ENCODE data around the gene KIF3A.

KIF3A gene

DNA sequence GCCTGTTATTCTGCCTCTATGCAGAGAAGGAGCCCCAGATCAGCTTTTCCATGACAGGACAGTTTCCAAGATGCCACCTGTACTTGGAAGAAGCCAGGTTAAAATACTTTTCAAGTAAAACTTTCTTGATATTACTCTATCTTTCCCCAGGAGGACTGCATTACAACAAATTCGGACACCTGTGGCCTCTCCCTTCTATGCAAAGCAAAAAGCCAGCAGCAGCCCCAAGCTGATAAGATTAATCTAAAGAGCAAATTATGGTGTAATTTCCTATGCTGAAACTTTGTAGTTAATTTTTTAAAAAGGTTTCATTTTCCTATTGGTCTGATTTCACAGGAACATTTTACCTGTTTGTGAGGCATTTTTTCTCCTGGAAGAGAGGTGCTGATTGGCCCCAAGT is 63.9 kb downstream of the KIF3A start:
- no peak overlapping the region for H3K4me3 ChIP-seq (ENCODE audit: low read length)
- H3K4me1 ChIP-seq (ENCODE audit: insufficient read depth, low read length), result no peaks in the 10 kb centered on the region
- H2AFZ ChIP-seq (ENCODE audit: low read depth, low read length), result no peak overlapping the region
- H3K36me3 ChIP-seq (ENCODE audit: insufficient read depth, low read length), result no peaks in the 10 kb centered on the region
- no peaks in the 10 kb centered on the region for H3K9me3 ChIP-seq (ENCODE audit: low read length)
- H3K27me3 ChIP-seq (ENCODE audit: insufficient read depth, low read length), result peaks cover 9% of the 10 kb centered on the region

GRCh38 chr5:132671000-132671399 is 66.3 kb downstream of the KIF3A start:
- H3K36me3 ChIP-seq (ENCODE audit: insufficient read depth, low read length), result no peaks in the 10 kb centered on the region
- no peaks in the 10 kb centered on the region for H3K9me3 ChIP-seq (ENCODE audit: low read length)
- no peaks in the 10 kb centered on the region for H3K4me1 ChIP-seq (ENCODE audit: insufficient read depth, low read length)
- H3K27me3 ChIP-seq (ENCODE audit: insufficient read depth, low read length), result peaks cover 12% of the 10 kb centered on the region
- no peak overlapping the region for H3K4me3 ChIP-seq (ENCODE audit: low read length)
- H2AFZ ChIP-seq (ENCODE audit: low read depth, low read length), result no peak overlapping the region

DNA sequence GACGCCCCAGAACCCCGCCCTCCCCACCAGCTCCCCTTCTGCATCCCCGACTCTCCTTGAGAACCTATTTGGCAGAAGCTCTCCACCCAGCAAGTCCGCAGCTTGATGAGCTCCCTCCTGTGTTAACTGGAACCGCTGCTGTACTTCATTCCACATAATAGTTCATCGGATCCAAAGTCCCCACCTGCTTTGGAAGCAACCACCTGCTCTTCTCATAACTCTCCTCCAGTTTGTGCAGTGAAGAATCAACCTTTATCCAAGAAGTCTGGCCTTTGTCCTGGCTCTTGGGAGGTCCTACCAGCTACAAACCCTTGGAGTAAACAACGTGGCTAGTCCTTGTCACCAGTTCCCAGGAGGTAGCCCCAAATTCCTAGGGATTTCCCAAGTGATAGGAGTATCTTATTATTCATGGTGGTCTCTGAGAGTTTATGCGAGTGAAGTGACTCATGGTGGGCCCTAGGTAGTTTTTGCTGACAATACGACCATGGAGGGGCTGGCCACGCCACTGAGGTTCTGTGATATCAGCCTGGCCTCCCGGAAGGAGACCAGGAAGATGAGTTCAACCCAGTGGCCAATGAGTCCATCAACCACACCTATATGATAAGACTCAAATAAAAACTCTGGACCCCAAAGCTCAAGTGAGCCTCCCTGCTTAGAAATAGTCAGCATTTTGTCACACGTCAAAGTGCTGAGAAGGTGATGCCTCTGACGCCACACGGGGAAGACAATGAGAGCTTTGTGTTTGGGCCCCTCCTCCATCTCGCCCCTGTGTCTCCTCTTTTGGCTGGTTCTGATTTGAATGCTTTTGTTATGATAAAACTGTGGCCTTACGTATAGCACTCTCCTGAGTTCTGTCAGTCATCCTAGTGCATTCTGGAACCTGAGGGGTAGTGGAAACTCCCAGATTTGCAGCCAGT is 67.1 kb downstream of the KIF3A start:
- Histone ChIP-seq H3K27me3 (ENCODE audit: insufficient read depth, low read length) (peaks cover 12% of the 10 kb centered on the region), H3K4me1 (ENCODE audit: insufficient read depth, low read length) (no peaks in the 10 kb centered on the region), H3K36me3 (ENCODE audit: insufficient read depth, low read length) (no peaks in the 10 kb centered on the region), H3K4me3 (ENCODE audit: low read length) (no peak overlapping the region), H3K9me3 (ENCODE audit: low read length) (no peaks in the 10 kb centered on the region), H2AFZ (ENCODE audit: low read depth, low read length) (no peak overlapping the region)

GRCh38 chr5:132669455-132669820 is 67.9 kb downstream of the KIF3A start:
- Histone ChIP-seq H2AFZ (ENCODE audit: low read depth, low read length) (no peak overlapping the region), H3K36me3 (ENCODE audit: insufficient read depth, low read length) (no peaks in the 10 kb centered on the region), H3K4me1 (ENCODE audit: insufficient read depth, low read length) (no peaks in the 10 kb centered on the region), H3K9me3 (ENCODE audit: low read length) (no peaks in the 10 kb centered on the region), H3K27me3 (ENCODE audit: insufficient read depth, low read length) (peaks cover 12% of the 10 kb centered on the region), H3K4me3 (ENCODE audit: low read length) (no peak overlapping the region)

DNA sequence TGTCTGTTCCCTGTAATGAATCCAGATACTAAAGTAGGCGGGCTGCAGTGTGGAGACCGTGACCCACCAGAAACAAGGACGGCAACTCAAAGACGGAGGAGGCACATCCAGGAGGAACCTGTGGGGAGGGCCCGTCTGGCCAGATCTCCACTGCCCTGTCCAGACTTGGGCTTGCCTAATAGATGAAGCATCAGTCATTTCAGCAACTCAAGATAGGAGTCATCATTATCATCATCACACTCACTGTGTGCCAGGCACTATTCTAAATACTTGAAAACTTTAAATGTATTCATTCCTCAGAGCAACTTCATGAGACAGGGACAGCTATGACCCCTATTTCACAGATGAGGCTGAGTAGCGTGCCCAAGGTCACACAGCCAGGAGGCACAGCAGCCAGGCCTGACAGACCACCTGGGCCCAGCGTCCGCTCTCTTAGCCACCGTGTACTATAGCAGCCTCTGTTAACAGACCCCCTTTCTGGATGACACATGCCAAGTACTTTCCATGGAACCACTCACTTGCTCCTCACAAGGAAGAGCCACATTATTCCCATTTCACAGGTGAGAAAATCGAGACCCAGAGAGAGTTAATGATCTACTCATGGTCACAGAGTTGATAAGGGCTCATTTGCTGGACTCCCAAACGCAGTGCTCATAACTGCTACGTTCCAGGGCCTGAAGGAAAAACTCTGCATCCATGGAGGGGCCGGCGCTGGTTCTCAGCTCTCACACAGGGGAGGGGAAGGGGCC is 68.5 kb downstream of the KIF3A start:
- peaks cover 7% of the 10 kb centered on the region for H3K27me3 ChIP-seq (ENCODE audit: insufficient read depth, low read length)
- H3K36me3 ChIP-seq (ENCODE audit: insufficient read depth, low read length), result no peaks in the 10 kb centered on the region
- no peak overlapping the region for H3K4me3 ChIP-seq (ENCODE audit: low read length)
- H3K4me1 ChIP-seq (ENCODE audit: insufficient read depth, low read length), result peaks cover 5% of the 10 kb centered on the region
- no peaks in the 10 kb centered on the region for H3K9me3 ChIP-seq (ENCODE audit: low read length)
- no peak overlapping the region for H2AFZ ChIP-seq (ENCODE audit: low read depth, low read length)

GRCh38 chr5:132667761-132668705 is 69.3 kb downstream of the KIF3A start:
- no peaks in the 10 kb centered on the region for H3K36me3 ChIP-seq (ENCODE audit: insufficient read depth, low read length)
- H3K9me3 ChIP-seq (ENCODE audit: low read length), result no peaks in the 10 kb centered on the region
- H2AFZ ChIP-seq (ENCODE audit: low read depth, low read length), result no peak overlapping the region
- no peak overlapping the region for H3K4me3 ChIP-seq (ENCODE audit: low read length)
- peaks cover 12% of the 10 kb centered on the region for H3K4me1 ChIP-seq (ENCODE audit: insufficient read depth, low read length)
- peaks cover 6% of the 10 kb centered on the region for H3K27me3 ChIP-seq (ENCODE audit: insufficient read depth, low read length)

GRCh38 chr5:132667309-132667708 is 70.0 kb downstream of the KIF3A start:
- no peaks in the 10 kb centered on the region for H3K36me3 ChIP-seq (ENCODE audit: insufficient read depth, low read length)
- no peak overlapping the region for H3K4me3 ChIP-seq (ENCODE audit: low read length)
- H3K9me3 ChIP-seq (ENCODE audit: low read length), result no peaks in the 10 kb centered on the region
- no peak overlapping the region for H2AFZ ChIP-seq (ENCODE audit: low read depth, low read length)
- H3K27me3 ChIP-seq (ENCODE audit: insufficient read depth, low read length), result peaks cover 6% of the 10 kb centered on the region
- H3K4me1 ChIP-seq (ENCODE audit: insufficient read depth, low read length), result peaks cover 12% of the 10 kb centered on the region

DNA sequence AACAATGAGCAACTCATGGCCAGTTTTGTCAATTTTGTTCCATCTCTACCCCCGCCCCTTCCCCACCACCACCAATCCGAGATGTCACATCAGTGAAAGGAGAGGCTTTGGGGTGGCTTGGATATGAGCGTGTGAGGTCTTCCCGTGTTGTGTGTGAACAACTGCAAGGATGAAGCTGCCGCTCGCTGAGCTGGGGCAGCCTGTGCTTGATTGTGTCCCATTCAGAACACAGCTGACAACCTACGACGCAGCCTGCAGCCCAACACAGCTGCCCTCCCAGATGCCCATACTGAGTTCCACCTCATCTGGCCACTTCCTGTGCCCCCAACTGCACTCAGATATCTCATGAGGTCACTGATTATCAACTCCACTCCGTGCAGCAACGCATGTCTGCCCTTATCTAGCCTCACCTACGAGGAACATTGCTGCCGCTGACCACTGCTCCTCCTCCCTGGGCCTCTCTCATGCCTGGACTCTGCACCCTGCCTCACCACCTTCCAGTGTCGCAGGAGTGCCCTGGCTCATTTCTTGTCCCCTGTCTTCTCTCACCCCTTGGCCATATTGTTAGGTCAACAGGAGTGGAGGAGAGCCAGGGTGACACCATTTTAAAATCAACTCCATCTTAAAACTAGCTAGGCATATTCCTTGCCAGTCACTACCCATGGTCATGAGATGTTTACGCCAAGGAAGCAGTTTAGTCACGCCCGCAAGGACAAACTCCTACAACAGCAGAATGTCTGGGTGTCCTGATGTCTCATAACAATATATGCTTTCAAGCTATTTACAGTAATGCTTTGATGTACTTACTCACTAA is 70.8 kb downstream of the KIF3A start:
- peaks cover 6% of the 10 kb centered on the region for H3K27me3 ChIP-seq (ENCODE audit: insufficient read depth, low read length)
- no peaks in the 10 kb centered on the region for H3K9me3 ChIP-seq (ENCODE audit: low read length)
- no peaks in the 10 kb centered on the region for H3K36me3 ChIP-seq (ENCODE audit: insufficient read depth, low read length)
- no peak overlapping the region for H2AFZ ChIP-seq (ENCODE audit: low read depth, low read length)
- H3K4me3 ChIP-seq (ENCODE audit: low read length), result no peak overlapping the region
- peaks cover 12% of the 10 kb centered on the region for H3K4me1 ChIP-seq (ENCODE audit: insufficient read depth, low read length)

GRCh38 chr5:132665574-132666080 is 71.7 kb downstream of the KIF3A start:
- no peak overlapping the region for H2AFZ ChIP-seq (ENCODE audit: low read depth, low read length)
- no peak overlapping the region for H3K4me3 ChIP-seq (ENCODE audit: low read length)
- H3K27me3 ChIP-seq (ENCODE audit: insufficient read depth, low read length), result peaks cover 9% of the 10 kb centered on the region
- H3K4me1 ChIP-seq (ENCODE audit: insufficient read depth, low read length), result peaks cover 12% of the 10 kb centered on the region
- no peaks in the 10 kb centered on the region for H3K9me3 ChIP-seq (ENCODE audit: low read length)
- no peaks in the 10 kb centered on the region for H3K36me3 ChIP-seq (ENCODE audit: insufficient read depth, low read length)

DNA sequence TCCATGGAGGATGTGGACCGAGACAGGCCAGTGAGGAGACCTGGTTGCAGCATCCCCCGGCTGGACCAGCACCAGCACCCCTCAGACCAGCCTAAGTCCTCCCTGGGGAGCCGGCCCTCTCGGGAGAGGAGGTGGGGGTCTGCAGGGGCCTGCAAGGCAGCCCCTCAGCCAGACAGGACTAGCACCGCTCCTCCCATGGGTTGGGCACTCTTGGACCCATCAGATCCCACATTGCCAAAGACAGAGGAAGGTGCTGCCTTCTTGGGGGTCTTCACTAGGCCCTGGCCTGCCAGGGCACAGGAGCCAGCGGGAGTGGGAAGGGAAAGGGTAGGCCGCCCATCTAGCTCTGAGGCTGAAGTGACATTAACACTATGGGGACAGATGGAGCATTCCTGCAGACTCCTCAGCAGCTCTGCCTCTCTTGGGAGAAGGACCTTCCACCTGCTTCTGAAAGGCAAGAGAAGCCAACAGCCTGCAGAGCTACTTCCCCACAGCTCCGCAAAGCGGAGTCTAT is 72.6 kb downstream of the KIF3A start:
- Histone ChIP-seq H2AFZ (ENCODE audit: low read depth, low read length) (no peak overlapping the region), H3K36me3 (ENCODE audit: insufficient read depth, low read length) (no peaks in the 10 kb centered on the region), H3K4me1 (ENCODE audit: insufficient read depth, low read length) (peaks cover 12% of the 10 kb centered on the region), H3K27me3 (ENCODE audit: insufficient read depth, low read length) (peaks cover 12% of the 10 kb centered on the region), H3K4me3 (ENCODE audit: low read length) (no peak overlapping the region), H3K9me3 (ENCODE audit: low read length) (no peaks in the 10 kb centered on the region)

DNA sequence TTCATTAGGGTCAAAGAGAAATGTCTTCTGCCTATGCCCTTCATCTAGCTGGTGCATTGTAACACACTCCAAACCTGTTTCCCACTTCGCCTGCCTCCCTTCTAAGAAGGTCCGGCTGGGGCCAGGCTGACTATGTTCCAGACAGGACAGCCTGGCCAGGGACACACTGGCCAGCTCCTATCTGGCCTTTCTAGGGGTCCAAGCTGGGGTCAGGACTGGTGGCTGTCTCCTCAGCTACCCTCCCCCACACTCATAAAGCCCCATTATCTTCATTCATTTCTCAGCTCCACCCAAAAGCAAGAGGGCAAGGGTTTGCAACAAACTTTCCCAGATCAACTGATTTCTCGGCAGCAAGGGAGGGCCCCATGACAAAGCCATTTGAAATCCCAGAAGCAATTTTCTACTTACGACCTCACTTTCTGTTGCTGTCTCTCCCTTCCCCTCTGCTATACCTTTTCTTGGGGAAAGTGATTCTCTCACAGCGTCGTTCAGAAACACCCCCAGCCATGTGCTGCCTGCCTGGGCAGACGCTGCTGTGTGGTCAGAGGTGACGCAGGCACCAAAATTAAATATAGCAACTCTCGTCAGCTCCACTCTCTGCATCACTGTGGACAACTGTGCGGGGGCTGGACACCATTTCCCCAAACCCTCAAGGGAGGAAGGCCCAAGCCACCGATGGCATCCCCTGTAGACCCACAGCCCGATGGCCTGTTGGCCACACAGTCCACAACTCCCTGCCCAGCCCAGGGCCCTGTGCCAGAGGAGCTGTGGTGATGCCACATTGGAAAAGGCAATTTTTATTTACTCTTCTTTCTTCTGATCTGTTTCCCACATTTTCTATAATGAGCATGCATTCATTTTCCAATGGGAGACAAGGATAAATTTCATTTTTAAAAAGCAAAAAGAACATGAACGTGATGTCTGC is 73.3 kb downstream of the KIF3A start:
- H3K9me3 ChIP-seq (ENCODE audit: low read length), result no peaks in the 10 kb centered on the region
- H3K4me3 ChIP-seq (ENCODE audit: low read length), result no peak overlapping the region
- peaks cover 12% of the 10 kb centered on the region for H3K4me1 ChIP-seq (ENCODE audit: insufficient read depth, low read length)
- peaks cover 18% of the 10 kb centered on the region for H3K27me3 ChIP-seq (ENCODE audit: insufficient read depth, low read length)
- no peaks in the 10 kb centered on the region for H3K36me3 ChIP-seq (ENCODE audit: insufficient read depth, low read length)
- no peak overlapping the region for H2AFZ ChIP-seq (ENCODE audit: low read depth, low read length)
